CD4-positive, alpha-beta T cell (primary cell): ENCODE results near the gene PI4K2B. TPM values are rescaled to one million over a fixed set of nuclear protein-coding genes. Genes with fewer than 3 reads are reported as not detected.
"Not testable (repeated sequence)": the region's sequence is repeated elsewhere in the genome, so short reads cannot be mapped to it uniquely, and the experiment has no call there.

ENCODE experiments used
- ATAC-seq: fragments of 200-7000 bp; cut with Tn5 transposase; one replicate; pipeline ENCODE4 v1.10.0; 2022; ENCODE audit warnings: mild to moderate bottlenecking; ENCODE audit not compliant: poor library complexity
- CTCF ChIA-PET: fragments of 350-600 bp; sonication (Branson Sonifier 250); formaldehyde crosslinking; loops from one replicate; lab custom pipeline; 2021; ENCODE audit warnings: antibody characterized with exemption, inconsistent platforms; lab: Charles Lee
- POLR2A ChIA-PET: fragments of 350-600 bp; sonication (Branson Sonifier 250); formaldehyde crosslinking; loops from one replicate; lab custom pipeline; 2021; ENCODE audit warnings: antibody characterized with exemption, inconsistent platforms; lab: Charles Lee
- DNase-seq, 14 experiments: peaks; one replicate each; pipeline ENCODE4 v3.0.0-alpha.2; 2013 to 2020; ENCODE audit warnings: mixed read lengths in 2 of 14
- H3K27ac ChIP-seq, 2 donors: one replicate each; pipeline versions ENCODE4 v1.5.1 to v1.7.0; 2013; ENCODE audit warnings: low read length in 2 of 2, low read depth in 1 of 2, mild to moderate bottlenecking in 1 of 2
- H3K27me3 ChIP-seq, 2 experiments: 1 replicate in 1 of 2; 2 replicates in 1 of 2; pipeline versions ENCODE4 v1.6.1 to v1.7.0; 2013; ENCODE audit warnings: low read length in 2 of 2, control low read depth in 1 of 2, mild to moderate bottlenecking in 1 of 2, moderate library complexity in 1 of 2; ENCODE audit not compliant: insufficient read depth in 2 of 2, control insufficient read depth in 1 of 2
- H3K36me3 ChIP-seq: one replicate; pipeline ENCODE4 v1.6.1; 2013; ENCODE audit warnings: low read length, control low read depth; ENCODE audit not compliant: insufficient read depth
- H3K4me1 ChIP-seq: one replicate; pipeline ENCODE4 v1.6.1; 2013; ENCODE audit warnings: low read length, control low read depth; ENCODE audit not compliant: insufficient read depth
- H3K4me3 ChIP-seq: one replicate; pipeline ENCODE4 v1.5.1; 2013; ENCODE audit warnings: mild to moderate bottlenecking, low read length, moderate library complexity
- H3K9me3 ChIP-seq, 2 experiments: 1 replicate in 1 of 2; 2 replicates in 1 of 2; pipeline versions ENCODE4 v1.6.1 to v1.7.0; 2013; ENCODE audit warnings: low read length in 2 of 2, mild to moderate bottlenecking in 2 of 2, control low read depth in 1 of 2, moderate library complexity in 1 of 2; ENCODE audit not compliant: control insufficient read depth in 1 of 2, insufficient read depth in 1 of 2
- H3K27ac Mint-ChIP-seq: one replicate; pipeline ENCODE4 v1.8.0; 2020; ENCODE audit warnings: mixed read lengths
- H3K27me3 Mint-ChIP-seq: one replicate; pipeline ENCODE4 v1.8.0; 2021; ENCODE audit warnings: mixed read lengths
- H3K36me3 Mint-ChIP-seq: one replicate; pipeline ENCODE4 v1.8.0; 2021; ENCODE audit warnings: low read depth, mixed read lengths
- H3K4me1 Mint-ChIP-seq: one replicate; pipeline ENCODE4 v1.8.0; 2021; ENCODE audit warnings: low read depth, mixed read lengths
- H3K4me3 Mint-ChIP-seq: one replicate; pipeline ENCODE4 v1.8.0; 2020; ENCODE audit warnings: mild to moderate bottlenecking, mixed read lengths
- H3K9me3 Mint-ChIP-seq: one replicate; pipeline ENCODE4 v1.8.0; 2020; ENCODE audit warnings: mixed read lengths
- intact Hi-C, 2 experiments: fragments of 100-400 bp; cut with DNase I in 1 of 2; cut with micrococcal nuclease in 1 of 2; formaldehyde crosslinking; loops; one replicate each; pipeline versions ENCODE4 v1.15.1 to v1.9.0; 2023 to 2025; cut with DNase I, micrococcal nuclease
- total RNA-seq, 174 experiments: library from RNA in 2 of 174; stranded (reverse) in 2 of 174; gene quantifications; one replicate each; pipeline ENCODE4 v1.2.3 and lab custom pipeline; 2021 to 2026
- TF ChIP-seq, protein P1 (sequence below): fragments of 200-600 bp; IDR thresholded peaks from one replicate; pipeline ENCODE4 v1.8.0; 2022; ENCODE audit warnings: antibody characterized with exemption, mild to moderate bottlenecking

The PI4K2B gene
- total RNA-seq, 2 experiments from 2014 or later: 7.0 to 7.2 TPM

DNA sequence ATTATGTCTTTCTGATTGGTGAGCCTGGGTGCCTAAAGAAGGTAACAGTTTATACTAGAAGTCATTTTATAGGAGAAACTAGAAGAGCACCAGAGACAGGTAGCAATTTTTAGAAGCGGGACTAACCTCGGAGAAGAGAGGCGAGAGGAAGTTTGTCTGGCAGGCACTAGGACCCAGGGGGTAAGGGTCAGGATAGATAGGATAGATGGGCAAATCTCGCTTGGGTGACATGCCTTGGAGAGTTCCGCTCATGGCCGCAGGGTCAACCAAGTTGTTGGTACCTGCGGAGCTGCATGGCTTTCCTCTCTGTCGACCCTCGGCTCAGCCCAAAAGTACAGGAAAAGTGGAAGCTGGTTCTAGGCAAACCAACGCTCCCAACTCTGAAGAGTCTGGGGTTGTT lies 11.3 kb downstream of the PI4K2B start:
- no peak for ATAC-seq
- TF ChIP-seq, protein P1, sequence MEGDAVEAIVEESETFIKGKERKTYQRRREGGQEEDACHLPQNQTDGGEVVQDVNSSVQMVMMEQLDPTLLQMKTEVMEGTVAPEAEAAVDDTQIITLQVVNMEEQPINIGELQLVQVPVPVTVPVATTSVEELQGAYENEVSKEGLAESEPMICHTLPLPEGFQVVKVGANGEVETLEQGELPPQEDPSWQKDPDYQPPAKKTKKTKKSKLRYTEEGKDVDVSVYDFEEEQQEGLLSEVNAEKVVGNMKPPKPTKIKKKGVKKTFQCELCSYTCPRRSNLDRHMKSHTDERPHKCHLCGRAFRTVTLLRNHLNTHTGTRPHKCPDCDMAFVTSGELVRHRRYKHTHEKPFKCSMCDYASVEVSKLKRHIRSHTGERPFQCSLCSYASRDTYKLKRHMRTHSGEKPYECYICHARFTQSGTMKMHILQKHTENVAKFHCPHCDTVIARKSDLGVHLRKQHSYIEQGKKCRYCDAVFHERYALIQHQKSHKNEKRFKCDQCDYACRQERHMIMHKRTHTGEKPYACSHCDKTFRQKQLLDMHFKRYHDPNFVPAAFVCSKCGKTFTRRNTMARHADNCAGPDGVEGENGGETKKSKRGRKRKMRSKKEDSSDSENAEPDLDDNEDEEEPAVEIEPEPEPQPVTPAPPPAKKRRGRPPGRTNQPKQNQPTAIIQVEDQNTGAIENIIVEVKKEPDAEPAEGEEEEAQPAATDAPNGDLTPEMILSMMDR: no peak
- H3K36me3 Mint-ChIP-seq: peaks cover 30% of the 10 kb centered on the region
- no peaks in the 10 kb centered on the region for H3K36me3 ChIP-seq
- ChIA-PET POLR2A (no interaction called here), CTCF (no interaction called here)
- H3K9me3 ChIP-seq: peaks cover 0 to 7% of the 10 kb centered on the region in 2 experiments
- H3K9me3 Mint-ChIP-seq: peaks cover 3% of the 10 kb centered on the region
- no peak overlapping the region for H3K27ac Mint-ChIP-seq
- H3K4me1 ChIP-seq: peaks cover 4% of the 10 kb centered on the region
- intact Hi-C loops: no loop called here
- no peak overlapping the region for H3K4me3 Mint-ChIP-seq
- H3K27me3 ChIP-seq: no peaks in the 10 kb centered on the region
- H3K4me1 Mint-ChIP-seq: peaks cover 36% of the 10 kb centered on the region
- no peak overlapping the region for H3K4me3 ChIP-seq
- DNase-seq: no peak
- H3K27ac ChIP-seq: no peak overlapping the region
- no peaks in the 10 kb centered on the region for H3K27me3 Mint-ChIP-seq

GRCh38 chr4:25246680-25247611 lies 13.1 kb downstream of the PI4K2B start:
- peaks cover 24% of the 10 kb centered on the region for H3K36me3 Mint-ChIP-seq

GRCh38 chr4:25248875-25249274 lies 15.0 kb downstream of the PI4K2B start:
- Mint-ChIP-seq H3K4me1 (peaks cover 51% of the 10 kb centered on the region), H3K36me3 (peaks cover 20% of the 10 kb centered on the region)
- H3K4me3 ChIP-seq, DNase-seq, H3K27me3 ChIP-seq, H3K27ac Mint-ChIP-seq, H3K27ac ChIP-seq, H3K4me1 ChIP-seq, POLR2A ChIA-PET, H3K9me3 ChIP-seq, H3K27me3 Mint-ChIP-seq, H3K36me3 ChIP-seq, CTCF ChIA-PET, ATAC-seq, H3K4me3 Mint-ChIP-seq, intact Hi-C loops, H3K9me3 Mint-ChIP-seq: not testable (repeated sequence)

More at GRCh38 chr4:25246680-25247611, 13.1 kb downstream of the PI4K2B start:
- Mint-ChIP-seq H3K4me1 (peaks cover 40% of the 10 kb centered on the region), H3K27me3 (no peaks in the 10 kb centered on the region), H3K9me3 (peaks cover 3% of the 10 kb centered on the region), H3K27ac (no peak overlapping the region), H3K4me3 (no peak overlapping the region)
- no peak for DNase-seq
- TF ChIP-seq, protein P1: no peak
- Histone ChIP-seq H3K36me3 (no peaks in the 10 kb centered on the region), H3K27ac (no peak overlapping the region), H3K9me3 (peaks cover 0 to 7% of the 10 kb centered on the region in 2 experiments), H3K27me3 (no peaks in the 10 kb centered on the region), H3K4me1 (peaks cover 4% of the 10 kb centered on the region), H3K4me3 (no peak overlapping the region)
- intact Hi-C loops: no loop called here
- ATAC-seq: no peak
- ChIA-PET CTCF (no interaction called here), POLR2A (no interaction called here)

DNA sequence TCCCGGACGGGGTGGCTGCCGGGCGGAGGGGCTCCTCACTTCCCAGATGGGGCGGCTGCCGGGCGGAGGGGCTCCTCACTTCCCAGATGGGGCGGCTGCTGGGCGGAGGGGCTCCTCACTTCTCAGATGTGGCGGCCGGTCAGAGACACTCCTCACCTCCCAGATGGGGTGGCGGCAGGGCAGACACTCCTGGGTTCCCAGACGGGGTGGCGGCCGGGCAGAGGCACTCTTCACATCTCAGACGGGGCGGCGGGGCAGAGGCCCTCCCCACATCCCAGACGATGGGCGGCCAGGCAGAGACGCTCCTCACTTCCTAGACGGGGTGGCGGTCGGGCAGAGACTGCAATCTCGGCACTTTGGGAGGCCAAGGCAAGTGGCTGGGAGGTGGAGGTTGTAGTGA lies 15.7 kb downstream of the PI4K2B start:
- H3K9me3 Mint-ChIP-seq, H3K4me3 Mint-ChIP-seq, H3K27ac Mint-ChIP-seq, POLR2A ChIA-PET, H3K9me3 ChIP-seq, intact Hi-C loops, DNase-seq, H3K4me1 ChIP-seq, H3K27ac ChIP-seq, H3K27me3 Mint-ChIP-seq, CTCF ChIA-PET, ATAC-seq, H3K4me3 ChIP-seq, H3K27me3 ChIP-seq, H3K36me3 ChIP-seq: not testable (repeated sequence)
- Mint-ChIP-seq H3K36me3 (peaks cover 18% of the 10 kb centered on the region), H3K4me1 (peaks cover 46% of the 10 kb centered on the region)
